Panc1 (cell line): ENCODE data around the gene MKLN1. TPM values are rescaled to one million over a fixed set of nuclear protein-coding genes. Genes with fewer than 3 reads are reported as not detected.

ENCODE experiments used
- ATAC-seq: fragments of 200-7000 bp; cut with Tn5 transposase; 2 replicates; pipeline ENCODE4 v1.9.1; 2020; ENCODE audit warnings: mild to moderate bottlenecking, moderate library complexity
- BruUV-seq: library from RNA; stranded (reverse); fragments of 400-500 nt; replicated peaks from 2 replicates; lab custom pipeline; 2021; lab: Mats Ljungman, UMichigan
- CTCF ChIA-PET: fragments of 300-600 bp; sonication (Branson Sonifier 250); formaldehyde crosslinking; loops from one replicate; lab custom pipeline; 2022; ENCODE audit warnings: antibody characterized with exemption; lab: Charles Lee
- POLR2A ChIA-PET: fragments of 300-600 bp; sonication (Branson Sonifier 250); formaldehyde crosslinking; loops from one replicate; lab custom pipeline; 2022; ENCODE audit warnings: antibody characterized with exemption; lab: Charles Lee
- DNase-seq: peaks from one replicate; pipeline ENCODE4 v3.0.0-alpha.2; 2010; ENCODE audit warnings: low read depth, low spot score
- H3K27ac ChIP-seq: 2 replicates; pipeline ENCODE4 v1.5.1; 2011; ENCODE audit warnings: mild to moderate bottlenecking, low read length, inconsistent platforms
- H3K27me3 ChIP-seq: fragments of 200-500 bp; sonication (Bioruptor generic); 2 replicates; pipeline ENCODE4 v1.6.0; 2014; ENCODE audit warnings: low read length, inconsistent platforms; ENCODE audit not compliant: control insufficient read depth, insufficient read depth
- H3K36me3 ChIP-seq: fragments of 200-500 bp; sonication (Bioruptor generic); 2 replicates; pipeline ENCODE4 v1.5.1; 2014; ENCODE audit warnings: inconsistent platforms, mild to moderate bottlenecking, low read length, moderate library complexity; ENCODE audit not compliant: control insufficient read depth, insufficient read depth
- H3K4me1 ChIP-seq: 2 replicates; pipeline ENCODE4 v1.5.1; 2011; ENCODE audit warnings: inconsistent platforms, mild to moderate bottlenecking, low read length, moderate library complexity; ENCODE audit not compliant: control insufficient read depth, insufficient read depth
- H3K4me3 ChIP-seq, 2 experiments: 2 replicates each; pipeline ENCODE4 v1.5.1; 2011 to 2012; ENCODE audit warnings: low read depth in 2 of 2, low read length in 2 of 2, mild to moderate bottlenecking in 2 of 2, inconsistent platforms in 1 of 2, moderate library complexity in 1 of 2
- H3K9me3 ChIP-seq: fragments of 200-500 bp; sonication (Bioruptor generic); 2 replicates; pipeline ENCODE4 v1.5.1; 2014; ENCODE audit warnings: low read depth, mild to moderate bottlenecking, inconsistent platforms, low read length, moderate library complexity; ENCODE audit not compliant: control insufficient read depth, insufficient read depth
- CTCF ChIP-seq: fragments of 450-650 bp; IDR thresholded peaks from 2 replicates; pipeline ENCODE4 v1.5.1; 2017; ENCODE audit warnings: mild to moderate bottlenecking
- POLR2AphosphoS5 ChIP-seq: IDR thresholded peaks from 2 replicates; pipeline ENCODE4 v1.6.1; 2012; ENCODE audit warnings: mild to moderate bottlenecking, low read depth, low read length, moderate library complexity
- SIN3A ChIP-seq: IDR thresholded peaks from 2 replicates; pipeline ENCODE4 v1.6.1; 2012; ENCODE audit warnings: low read depth, mild to moderate bottlenecking, low read length, moderate library complexity, borderline replicate concordance; ENCODE audit not compliant: insufficient read depth
- TCF7L2 ChIP-seq: IDR thresholded peaks from 2 replicates; pipeline ENCODE4 v1.6.1; 2011; ENCODE audit warnings: mild to moderate bottlenecking, low read depth, low read length, inconsistent platforms
- in situ Hi-C: cut with HindIII; loops from 2 replicates; pipeline ENCODE4 v1.10.0; 2016; ENCODE audit warnings: low sequenced_read_pairs, low pct_unique_long_range_greater_than_20kb
- intact Hi-C: fragments of 100-400 bp; cut with micrococcal nuclease; formaldehyde crosslinking; loops from one replicate; pipeline ENCODE4 v1.10.0; 2022; ENCODE audit not compliant: unreplicated experiment
- total RNA-seq: library from RNA; stranded (reverse); gene quantifications from one replicate; pipeline ENCODE4 v1.2.1, GENCODE V29; 2021; ENCODE audit not compliant: unreplicated experiment
- TF ChIP-seq, protein P1 (sequence below), 2 experiments: IDR thresholded peaks; 2 replicates each; pipeline ENCODE4 v1.6.1; 2011 to 2012; ENCODE audit warnings: low read depth in 2 of 2, control low read depth in 1 of 2, low read length in 1 of 2, mild to moderate bottlenecking in 1 of 2, moderate library complexity in 1 of 2; ENCODE audit not compliant: insufficient read depth in 1 of 2

Gene MKLN1
- total RNA-seq, 1 experiment from 2014 or later: 46.4 TPM

GRCh38 chr7:131532570-131533091, 205.0 kb downstream of the MKLN1 start:
- BruUV-seq: no TSS peak
- CTCF ChIA-PET: no interaction called here
- ATAC-seq: no peak
- DNase-seq: no peak
- H3K9me3 ChIP-seq: no peaks in the 10 kb centered on the region
- no peak for TF ChIP-seq TCF7L2
- no peak for TF ChIP-seq POLR2AphosphoS5
- no peak for TF ChIP-seq SIN3A
- TF ChIP-seq CTCF: no peak
- TF ChIP-seq, protein P1, sequence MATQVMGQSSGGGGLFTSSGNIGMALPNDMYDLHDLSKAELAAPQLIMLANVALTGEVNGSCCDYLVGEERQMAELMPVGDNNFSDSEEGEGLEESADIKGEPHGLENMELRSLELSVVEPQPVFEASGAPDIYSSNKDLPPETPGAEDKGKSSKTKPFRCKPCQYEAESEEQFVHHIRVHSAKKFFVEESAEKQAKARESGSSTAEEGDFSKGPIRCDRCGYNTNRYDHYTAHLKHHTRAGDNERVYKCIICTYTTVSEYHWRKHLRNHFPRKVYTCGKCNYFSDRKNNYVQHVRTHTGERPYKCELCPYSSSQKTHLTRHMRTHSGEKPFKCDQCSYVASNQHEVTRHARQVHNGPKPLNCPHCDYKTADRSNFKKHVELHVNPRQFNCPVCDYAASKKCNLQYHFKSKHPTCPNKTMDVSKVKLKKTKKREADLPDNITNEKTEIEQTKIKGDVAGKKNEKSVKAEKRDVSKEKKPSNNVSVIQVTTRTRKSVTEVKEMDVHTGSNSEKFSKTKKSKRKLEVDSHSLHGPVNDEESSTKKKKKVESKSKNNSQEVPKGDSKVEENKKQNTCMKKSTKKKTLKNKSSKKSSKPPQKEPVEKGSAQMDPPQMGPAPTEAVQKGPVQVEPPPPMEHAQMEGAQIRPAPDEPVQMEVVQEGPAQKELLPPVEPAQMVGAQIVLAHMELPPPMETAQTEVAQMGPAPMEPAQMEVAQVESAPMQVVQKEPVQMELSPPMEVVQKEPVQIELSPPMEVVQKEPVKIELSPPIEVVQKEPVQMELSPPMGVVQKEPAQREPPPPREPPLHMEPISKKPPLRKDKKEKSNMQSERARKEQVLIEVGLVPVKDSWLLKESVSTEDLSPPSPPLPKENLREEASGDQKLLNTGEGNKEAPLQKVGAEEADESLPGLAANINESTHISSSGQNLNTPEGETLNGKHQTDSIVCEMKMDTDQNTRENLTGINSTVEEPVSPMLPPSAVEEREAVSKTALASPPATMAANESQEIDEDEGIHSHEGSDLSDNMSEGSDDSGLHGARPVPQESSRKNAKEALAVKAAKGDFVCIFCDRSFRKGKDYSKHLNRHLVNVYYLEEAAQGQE (IDR thresholded peaks at IDR 0.05; ENCODE audit: insufficient read depth in 1 of 2, low read depth in 2 of 2, low read length in 1 of 2): no peak
- in situ Hi-C loops (no loop called here), intact Hi-C loops (no loop called here)
- no peaks in the 10 kb centered on the region for H3K36me3 ChIP-seq
- H3K27ac ChIP-seq: no peak overlapping the region
- H3K4me3 ChIP-seq: no peak overlapping the region
- H3K27me3 ChIP-seq: no peaks in the 10 kb centered on the region
- peaks cover 4% of the 10 kb centered on the region; the same call in 1 of the 2 replicates for H3K4me1 ChIP-seq
- POLR2A ChIA-PET: no interaction called here

DNA sequence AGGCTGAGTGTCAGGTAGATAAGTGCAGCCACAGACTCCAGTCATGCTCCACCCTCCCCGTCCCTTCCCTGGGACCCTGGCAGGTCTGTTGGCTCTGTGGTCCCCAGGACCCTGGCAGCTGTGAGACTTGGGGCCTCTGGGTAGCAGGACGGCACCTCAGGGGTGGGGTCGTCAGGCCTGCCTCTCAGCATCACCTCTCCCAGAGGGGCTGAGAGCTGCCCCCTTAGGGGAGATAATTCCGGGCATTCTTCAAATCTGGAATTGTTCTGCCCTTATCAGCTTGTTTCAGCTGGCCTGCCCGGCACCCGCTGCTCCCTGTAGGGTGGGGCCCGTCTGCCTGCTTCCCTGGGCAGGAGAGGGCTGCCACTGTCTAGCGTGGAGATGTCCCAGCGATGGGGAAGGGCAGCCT, 205.5 kb downstream of the MKLN1 start:
- no peak overlapping the region for H3K27ac ChIP-seq
- ATAC-seq: peak; percentile 26; the same call in 1 of the 2 replicates
- no peaks in the 10 kb centered on the region for H3K9me3 ChIP-seq
- intact Hi-C loops (no loop called here), in situ Hi-C loops (no loop called here)
- TF ChIP-seq POLR2AphosphoS5: no peak
- no peak for TF ChIP-seq CTCF
- ChIA-PET CTCF (no interaction called here), POLR2A (no interaction called here)
- DNase-seq: no peak
- H3K36me3 ChIP-seq: no peaks in the 10 kb centered on the region
- BruUV-seq: no TSS peak
- H3K4me3 ChIP-seq: no peak overlapping the region
- H3K4me1 ChIP-seq: peaks cover 4% of the 10 kb centered on the region; the same call in 1 of the 2 replicates
- H3K27me3 ChIP-seq: no peaks in the 10 kb centered on the region
